ENCODE data around the gene ZNF804B.

The ZNF804B gene

GRCh38 chr7:88951826-88952225 is 192.3 kb downstream of the ZNF804B start:
- DNase-seq (ENCODE audit: low read depth) = no peak
- TF ChIP-seq CTCF (conservative IDR thresholded peaks at IDR 0.05; ENCODE audit: low read depth, low read length) = no peak
- no peak overlapping the region for H3K4me3 ChIP-seq (ENCODE audit: low read length)

- TF ChIP-seq CTCF (conservative IDR thresholded peaks at IDR 0.05; ENCODE audit: low read depth, low read length) = no peak
- no peak for DNase-seq (ENCODE audit: low read depth)
- no peak overlapping the region for H3K4me3 ChIP-seq (ENCODE audit: low read length)
Observed at GRCh38 chr7:88964418-88964817, 204.9 kb downstream of the ZNF804B start.

- no peak overlapping the region for H3K4me3 ChIP-seq (ENCODE audit: low read length)
- no peak for DNase-seq (ENCODE audit: low read depth)
- no peak for TF ChIP-seq CTCF (conservative IDR thresholded peaks at IDR 0.05; ENCODE audit: low read depth, low read length)
Observed at GRCh38 chr7:88965371-88965770, 205.9 kb downstream of the ZNF804B start.

GRCh38 chr7:88967432-88967831 is 207.9 kb downstream of the ZNF804B start:
- DNase-seq (ENCODE audit: low read depth) = no peak
- no peak for TF ChIP-seq CTCF (conservative IDR thresholded peaks at IDR 0.05; ENCODE audit: low read depth, low read length)
- H3K4me3 ChIP-seq (ENCODE audit: low read length) = no peak overlapping the region

- H3K4me3 ChIP-seq (ENCODE audit: low read length) = no peak overlapping the region
- DNase-seq (ENCODE audit: low read depth) = no peak
- no peak for TF ChIP-seq CTCF (conservative IDR thresholded peaks at IDR 0.05; ENCODE audit: low read depth, low read length)
Observed at GRCh38 chr7:88969167-88969566, 209.7 kb downstream of the ZNF804B start.

GRCh38 chr7:88985295-88985694 is 225.8 kb downstream of the ZNF804B start:
- DNase-seq (ENCODE audit: low read depth) = no peak
- TF ChIP-seq CTCF (conservative IDR thresholded peaks at IDR 0.05; ENCODE audit: low read depth, low read length) = no peak
- H3K4me3 ChIP-seq (ENCODE audit: low read length) = no peak overlapping the region

GRCh38 chr7:89001306-89001705 is 241.8 kb downstream of the ZNF804B start:
- no peak for DNase-seq (ENCODE audit: low read depth)
- no peak overlapping the region for H3K4me3 ChIP-seq (ENCODE audit: low read length)
- TF ChIP-seq CTCF (conservative IDR thresholded peaks at IDR 0.05; ENCODE audit: low read depth, low read length) = no peak
